GM18909 (cell line): Measurements from ENCODE around the gene RPS6KA4.
A peak's percentile ranks its signal among the peaks of the same experiment; 100 is the strongest.

Experiments used
- ATAC-seq: cut with Tn5 transposase; IDR thresholded peaks from one replicate; pipeline ENCODE4 v1.9.1; 2021; ENCODE audit warnings: mild to moderate bottlenecking; ENCODE audit not compliant: unreplicated experiment, poor library complexity

The RPS6KA4 gene

DNA sequence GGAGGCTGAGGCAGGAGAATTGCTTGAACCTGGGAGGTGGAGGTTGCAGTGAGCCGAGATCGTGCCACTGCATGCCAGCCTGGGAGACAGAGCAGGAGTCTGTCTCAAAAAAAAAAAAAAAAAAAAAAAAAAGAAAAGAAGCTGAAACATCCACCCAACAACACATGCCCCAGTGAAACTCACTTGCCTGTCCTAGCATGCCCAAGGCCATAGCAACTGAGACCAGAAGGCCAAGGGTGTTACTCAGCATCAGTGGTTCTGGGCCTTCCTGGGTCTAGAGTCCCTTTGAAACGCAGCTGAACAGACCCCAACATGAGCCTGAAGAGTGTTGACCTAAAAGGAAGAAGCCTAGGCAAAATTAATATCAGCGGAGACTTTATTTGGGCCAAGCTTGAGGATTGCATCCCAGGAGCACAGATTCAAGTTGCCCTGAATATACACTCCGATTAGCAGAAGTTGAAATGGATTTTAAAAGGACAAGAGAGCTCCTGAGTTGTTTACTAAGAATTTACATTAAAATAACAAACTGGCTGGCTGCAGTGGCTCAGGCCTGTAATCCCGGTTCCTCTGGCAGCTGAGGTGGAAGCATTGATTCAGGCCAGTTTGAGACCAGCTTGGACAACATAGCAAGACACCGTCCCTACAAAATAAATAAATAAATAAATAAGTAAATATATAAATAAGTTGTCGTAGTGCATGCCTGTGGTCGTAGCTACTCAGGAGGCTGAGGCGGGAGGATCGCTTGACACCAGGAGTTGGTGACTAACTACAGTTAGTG lies 34.1 kb upstream of the RPS6KA4 start:
- no peak for ATAC-seq

DNA sequence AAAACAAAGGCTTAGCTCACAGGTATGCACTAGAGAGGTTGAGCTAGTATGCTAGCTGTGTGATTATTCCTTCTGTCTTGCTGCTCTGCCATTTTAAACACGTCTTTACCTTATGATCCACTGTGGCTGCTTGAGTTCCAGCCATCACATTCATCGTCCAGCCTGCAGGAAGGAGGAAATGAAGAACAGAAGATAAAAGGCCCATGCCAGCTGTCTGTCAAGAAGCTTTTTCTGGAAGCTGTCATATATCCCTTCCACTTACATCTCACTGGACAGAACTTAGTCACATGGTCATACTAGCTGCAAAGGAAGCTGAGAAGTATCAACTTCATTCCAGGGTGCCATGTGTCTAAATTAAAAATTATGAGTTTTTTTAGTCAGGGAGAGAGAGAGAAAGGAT lies 31.6 kb upstream of the RPS6KA4 start:
- ATAC-seq = no peak

DNA sequence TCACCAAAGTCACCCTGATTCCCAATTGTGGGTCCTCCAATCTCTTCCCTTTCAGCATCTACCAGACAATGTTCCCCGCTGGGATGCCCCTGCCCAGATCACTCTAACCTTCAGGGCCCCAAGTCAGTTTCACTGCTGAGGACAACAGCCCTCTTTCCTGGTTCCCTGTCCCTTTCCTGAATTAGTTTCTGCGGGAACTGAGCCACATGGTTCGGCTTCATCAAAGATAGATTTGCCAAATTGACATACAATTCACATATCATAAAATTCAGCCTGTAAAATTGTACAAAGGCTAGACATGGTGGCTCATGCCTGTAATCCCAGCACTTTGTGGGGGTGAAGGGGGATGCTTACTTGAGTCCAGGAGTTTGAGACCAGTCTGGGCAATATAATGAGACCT lies 31.0 kb upstream of the RPS6KA4 start:
- ATAC-seq = no peak

DNA sequence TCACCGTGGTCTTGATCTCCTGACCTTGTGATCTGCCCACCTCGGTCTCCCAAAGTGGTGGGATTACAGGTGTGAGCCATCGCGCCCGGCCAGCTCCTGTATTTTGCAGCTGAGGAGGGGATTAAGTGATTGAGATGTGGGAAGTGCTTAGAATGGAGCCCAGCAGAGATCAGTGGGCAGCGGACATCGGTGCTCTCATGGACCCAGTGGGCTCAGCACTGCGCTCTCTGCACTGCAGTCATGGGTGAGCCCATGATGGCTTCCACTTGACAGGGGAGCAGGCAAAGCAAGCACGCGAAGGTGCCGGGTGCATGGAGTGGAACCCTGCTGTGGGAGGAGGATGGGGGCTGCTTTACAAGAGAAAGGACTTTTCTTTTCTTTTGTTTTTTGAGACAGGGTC lies 28.1 kb upstream of the RPS6KA4 start:
- ATAC-seq = no peak

DNA sequence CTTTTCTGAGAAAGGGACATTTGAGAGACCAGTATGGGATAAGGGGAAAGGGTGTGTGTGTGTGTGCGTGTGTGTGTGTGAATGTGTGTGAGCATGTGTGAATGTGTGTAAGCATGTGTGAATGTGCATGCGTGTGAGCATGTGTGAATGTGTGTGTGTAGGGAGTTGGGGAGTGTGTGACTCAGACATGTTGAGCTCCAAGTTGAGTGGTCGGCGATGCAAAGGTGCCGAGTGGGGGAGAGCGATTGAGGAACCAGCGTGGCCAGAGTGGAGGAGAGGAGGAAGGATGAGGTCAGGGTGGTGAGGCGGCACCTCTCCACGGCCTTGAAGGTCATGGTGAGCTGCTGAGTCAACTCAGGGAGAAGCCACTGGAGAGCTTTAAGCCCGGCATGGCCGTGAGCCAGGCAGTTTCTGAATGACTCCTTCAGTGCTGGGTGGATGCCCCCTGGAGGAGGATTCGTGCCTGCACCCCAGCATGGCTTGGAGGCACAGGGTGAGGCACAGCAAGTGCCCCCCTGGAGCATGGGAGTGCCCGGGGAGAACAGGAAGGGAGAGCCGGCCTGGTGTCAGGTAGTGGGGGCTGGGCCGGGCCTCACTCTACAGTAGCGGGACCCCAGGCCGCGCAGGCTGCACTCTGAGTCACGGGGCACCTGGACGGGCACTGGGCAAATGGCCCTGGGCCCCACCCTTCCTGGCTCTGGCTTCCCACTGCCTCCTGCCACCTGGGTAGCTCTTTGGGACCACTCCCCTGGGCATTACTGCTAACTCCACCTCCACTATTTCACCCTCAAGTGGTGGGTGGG lies 27.2 kb upstream of the RPS6KA4 start:
- peak; percentile 48 for ATAC-seq

DNA sequence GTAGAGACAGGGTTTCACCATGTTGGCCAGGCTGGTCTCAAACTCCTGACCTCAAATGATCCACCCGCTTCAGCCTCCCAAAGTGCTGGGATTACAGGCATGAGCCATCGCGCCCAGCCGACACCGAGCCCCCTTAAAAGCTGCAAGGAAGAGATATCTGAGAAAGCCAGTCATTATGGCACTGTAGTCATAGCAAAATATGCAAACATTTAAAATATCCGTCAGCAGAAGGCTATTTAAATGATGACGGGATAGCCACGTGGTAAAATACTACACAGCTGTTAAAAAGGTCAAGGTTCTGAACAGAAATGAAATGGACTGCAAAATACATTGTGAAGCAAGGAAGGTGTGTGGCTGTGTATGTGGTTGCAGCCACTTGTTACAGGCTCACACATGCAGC lies 25.4 kb upstream of the RPS6KA4 start:
- no peak for ATAC-seq

DNA sequence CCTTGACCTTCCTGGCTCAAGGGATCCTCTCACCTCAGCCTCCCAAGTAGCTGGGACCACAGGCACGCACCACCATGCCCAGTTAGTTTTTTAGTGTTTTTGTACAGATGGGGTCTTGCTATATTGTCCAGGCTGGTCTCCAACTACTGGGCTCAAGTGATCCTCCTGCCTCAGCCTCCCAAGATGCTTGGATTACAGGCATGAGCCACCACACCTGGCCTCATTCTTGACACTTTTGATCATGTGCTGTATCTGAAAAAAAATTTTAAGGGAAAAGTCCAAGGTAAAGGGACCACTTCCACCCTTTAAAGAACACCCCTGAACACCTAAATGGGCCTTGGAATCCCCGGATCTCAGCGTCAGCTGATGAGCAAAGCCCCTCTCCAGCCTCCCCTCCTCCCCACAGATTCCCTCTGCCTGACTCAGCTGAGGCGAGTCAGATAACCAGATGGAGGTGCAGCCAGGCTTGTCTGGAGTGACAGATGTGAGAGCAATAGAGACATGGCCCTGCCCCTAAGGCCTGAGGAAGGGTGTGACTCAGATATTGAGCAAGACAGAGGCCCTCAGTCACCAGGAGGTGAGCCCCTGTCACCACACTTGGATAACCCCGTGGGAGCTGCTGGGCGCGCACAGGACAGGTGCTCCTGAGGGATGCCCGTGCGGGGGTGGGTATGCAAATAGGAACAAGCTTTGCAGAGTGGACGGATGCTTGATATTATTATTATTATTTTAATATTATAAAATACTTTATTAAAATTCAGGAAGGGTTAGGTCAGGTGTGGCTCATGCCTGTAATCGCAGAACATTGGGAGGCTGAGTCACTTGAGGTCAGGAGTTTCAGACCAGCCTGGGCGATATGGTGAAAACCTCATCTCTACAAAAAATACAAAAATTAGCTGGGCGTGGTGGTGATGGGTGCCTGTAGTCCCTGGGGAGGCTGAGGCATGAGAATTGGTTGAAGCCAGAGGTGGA lies 23.9 kb upstream of the RPS6KA4 start:
- peak; percentile 81 for ATAC-seq

DNA sequence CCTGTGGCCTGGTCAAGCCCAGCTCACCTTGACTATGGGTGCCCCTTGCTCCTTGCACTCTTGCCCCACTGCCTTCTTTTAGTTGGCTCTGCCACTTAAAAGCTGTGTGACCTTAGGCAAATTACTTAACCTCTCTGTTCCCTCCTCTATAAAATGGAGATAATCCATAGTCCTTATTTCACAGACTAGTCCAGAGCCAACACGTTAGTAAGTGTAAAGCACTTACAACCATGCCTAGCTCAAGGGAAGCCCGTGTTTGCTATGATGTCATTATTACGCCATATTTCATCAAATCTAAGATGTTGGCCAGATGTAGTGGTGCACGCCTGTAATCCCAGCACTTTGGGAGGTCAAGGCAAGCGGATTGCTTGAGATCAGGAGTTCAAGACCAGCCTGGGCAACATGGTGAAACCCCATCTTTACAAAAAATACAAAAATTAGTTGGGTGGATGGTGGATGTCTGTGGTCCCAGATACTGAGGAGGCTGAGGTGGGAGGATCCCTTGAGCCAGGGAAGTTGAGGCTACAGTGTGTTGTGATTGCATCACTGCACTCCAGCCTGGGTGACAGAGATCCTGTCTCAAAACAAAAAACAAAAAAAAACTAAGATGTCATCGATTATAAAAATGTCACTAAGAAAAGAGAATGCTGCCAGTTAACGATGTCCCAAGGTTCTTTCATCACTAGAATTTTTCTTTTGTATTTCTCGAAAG lies 21.3 kb upstream of the RPS6KA4 start:
- no peak for ATAC-seq

DNA sequence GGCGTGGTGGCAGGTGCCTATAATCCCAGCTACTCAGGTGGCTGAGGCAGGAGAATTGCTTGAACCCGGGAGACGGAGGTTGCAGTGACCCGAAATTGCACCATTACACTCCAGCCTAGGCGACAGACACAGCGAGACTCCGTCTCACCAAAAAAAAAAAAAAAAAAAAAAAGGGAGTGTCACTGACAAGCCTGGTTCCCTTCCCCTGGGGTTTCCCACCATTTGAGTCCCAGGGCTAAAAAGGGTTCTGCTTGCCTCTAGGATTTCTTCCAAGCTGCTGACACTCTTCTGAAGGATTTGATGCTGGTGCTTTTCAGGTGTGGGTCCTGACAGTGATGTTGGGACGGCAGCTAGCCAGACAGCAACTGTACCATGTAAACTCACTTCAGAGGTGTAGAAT lies 20.2 kb upstream of the RPS6KA4 start:
- ATAC-seq = no peak

DNA sequence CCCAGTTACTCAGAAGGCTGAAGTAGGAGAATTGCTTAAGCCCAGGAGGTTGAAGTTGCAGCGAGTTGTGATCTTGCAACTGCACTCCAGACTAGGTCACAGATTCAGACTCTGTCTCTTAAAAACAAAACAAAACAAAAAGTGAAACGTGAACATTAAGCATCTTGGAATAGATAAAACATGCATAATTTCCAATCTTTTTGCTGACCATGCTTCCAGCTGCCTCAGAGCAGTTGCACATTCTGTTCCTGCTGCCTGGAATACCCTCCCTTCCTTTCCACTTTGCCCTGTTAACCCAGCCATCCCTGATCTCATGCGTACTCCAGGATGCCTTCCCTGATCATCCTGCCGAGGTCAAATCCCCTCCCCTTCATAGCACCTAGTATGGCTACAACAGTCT lies 19.7 kb upstream of the RPS6KA4 start:
- no peak for ATAC-seq

DNA sequence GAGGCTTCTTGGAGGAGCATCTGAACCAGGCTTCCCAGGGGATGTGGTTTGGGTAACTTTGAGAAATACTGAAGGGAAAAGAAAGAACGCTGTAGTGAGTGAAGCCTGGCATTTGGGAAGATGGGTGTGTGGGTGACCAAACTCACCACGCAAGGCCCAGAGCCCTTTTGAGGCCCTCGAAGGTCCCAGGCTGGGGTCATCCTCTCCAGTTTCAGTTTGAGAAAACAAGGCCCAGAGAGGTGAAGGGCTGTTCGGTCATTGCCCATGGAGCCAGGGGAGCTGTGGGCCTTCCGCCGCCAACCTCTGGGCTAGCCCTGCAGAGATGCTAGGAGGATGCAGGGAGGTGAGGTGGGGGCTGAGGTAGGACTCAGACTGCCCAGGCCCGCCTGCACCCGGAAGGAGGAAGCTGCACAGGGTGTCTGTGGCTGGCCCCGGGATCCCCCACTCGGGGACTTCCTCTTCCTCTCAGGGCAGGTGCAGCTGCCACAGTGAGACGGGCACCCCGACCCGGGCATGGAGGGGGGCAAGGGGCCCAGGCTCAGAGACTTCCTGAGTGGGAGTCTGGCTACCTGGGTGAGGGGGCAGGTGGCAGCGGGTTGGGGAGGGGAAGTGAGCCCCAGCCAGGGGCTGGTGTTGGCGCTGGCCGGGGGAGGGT lies 19.1 kb upstream of the RPS6KA4 start, which contains the start of gene CCDC88B:
Gene CCDC88B (plus strand): TSS at position 451 of the 655 bp plus-strand sequence. CDS start 63 bp downstream, at position 514.
- ATAC-seq = peak; percentile 52

DNA sequence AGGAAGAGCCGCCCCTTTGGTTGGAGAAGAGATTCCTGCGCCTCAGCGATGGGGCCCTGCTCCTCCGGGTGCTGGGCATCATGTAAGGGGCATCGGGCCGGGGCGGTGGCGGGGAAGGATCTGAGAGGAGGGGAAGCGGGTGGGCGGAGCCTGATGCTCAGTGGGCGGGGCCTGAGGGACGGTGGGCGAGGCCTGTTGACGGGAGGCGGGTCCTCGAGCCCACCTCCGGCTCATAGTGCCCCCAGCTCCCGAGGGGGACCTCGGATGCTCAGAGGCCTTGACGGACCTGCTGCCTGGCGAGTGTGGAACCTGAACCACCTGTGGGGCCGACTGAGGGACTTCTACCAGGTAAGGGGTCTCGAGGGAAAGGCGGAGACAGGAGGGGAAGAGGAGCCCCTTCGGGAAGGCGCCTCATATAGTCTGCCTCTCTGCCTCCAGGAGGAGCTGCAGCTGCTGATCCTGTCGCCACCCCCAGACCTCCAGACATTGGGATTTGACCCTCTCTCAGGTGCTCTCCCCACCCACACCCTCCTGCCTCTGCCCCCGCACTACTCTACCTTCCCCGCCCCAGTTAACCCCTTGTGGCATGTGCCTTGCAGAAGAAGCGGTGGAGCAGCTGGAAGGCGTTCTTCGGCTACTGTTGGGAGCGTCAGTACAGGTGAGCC lies 18.2 kb upstream of the RPS6KA4 start:
- no peak for ATAC-seq

DNA sequence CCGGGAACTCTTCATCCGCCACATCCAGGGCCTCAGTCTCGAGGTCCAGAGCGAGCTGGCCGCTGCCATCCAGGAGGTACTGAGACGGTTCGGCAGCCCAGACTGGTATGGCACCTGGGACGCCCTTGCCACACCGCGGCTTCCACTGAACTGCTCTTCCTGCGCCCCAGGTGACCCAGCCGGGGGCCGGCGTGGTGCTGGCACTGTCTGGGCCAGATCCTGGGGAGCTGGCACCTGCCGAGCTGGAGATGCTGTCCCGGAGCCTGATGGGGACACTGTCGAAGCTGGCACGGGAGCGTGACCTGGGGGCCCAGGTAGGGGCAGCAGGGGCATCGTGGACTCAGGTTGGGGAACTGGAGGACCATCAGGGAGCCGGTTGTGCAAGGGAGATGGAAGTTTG lies 17.5 kb upstream of the RPS6KA4 start:
- no peak for ATAC-seq

DNA sequence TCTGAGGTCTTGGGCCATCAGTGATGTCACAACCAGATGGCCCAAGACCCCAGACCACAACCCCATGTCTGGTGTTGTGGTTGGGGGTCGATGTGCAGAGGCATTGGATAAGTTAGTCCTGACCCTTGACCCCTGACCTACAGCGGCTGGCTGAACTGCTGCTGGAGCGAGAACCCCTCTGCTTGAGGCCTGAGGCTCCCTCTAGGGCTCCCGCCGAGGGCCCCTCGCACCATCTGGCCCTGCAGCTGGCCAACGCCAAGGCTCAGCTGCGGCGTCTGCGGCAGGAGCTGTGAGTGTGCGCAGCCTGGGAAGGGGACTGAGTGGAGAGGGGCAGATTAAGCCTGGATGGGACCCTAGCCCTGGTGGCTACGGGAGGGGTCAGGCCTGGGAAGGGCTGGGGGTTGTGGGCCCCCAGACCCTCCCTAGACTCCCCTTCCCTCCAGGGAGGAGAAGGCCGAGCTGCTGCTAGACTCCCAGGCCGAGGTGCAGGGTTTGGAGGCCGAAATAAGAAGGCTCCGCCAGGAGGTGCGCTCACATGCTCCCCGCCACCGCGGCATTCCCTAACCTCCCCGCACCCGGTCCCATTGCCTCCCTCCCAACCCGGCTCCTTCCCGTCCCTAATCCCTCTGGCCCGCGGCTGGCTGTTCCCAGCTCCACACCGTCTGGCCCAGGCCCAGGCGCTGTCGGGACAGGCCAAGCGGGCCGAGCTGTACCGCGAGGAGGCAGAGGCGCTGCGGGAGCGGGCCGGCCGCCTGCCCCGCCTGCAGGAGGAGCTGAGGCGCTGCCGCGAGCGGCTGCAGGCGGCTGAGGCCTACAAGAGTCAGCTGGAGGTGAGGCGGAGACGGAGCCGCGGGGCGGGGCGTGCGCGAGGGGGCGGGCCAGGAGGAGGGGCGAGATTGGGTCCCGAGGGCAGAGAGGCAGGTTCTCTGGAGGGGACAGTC lies 16.8 kb upstream of the RPS6KA4 start:
- ATAC-seq = no peak

DNA sequence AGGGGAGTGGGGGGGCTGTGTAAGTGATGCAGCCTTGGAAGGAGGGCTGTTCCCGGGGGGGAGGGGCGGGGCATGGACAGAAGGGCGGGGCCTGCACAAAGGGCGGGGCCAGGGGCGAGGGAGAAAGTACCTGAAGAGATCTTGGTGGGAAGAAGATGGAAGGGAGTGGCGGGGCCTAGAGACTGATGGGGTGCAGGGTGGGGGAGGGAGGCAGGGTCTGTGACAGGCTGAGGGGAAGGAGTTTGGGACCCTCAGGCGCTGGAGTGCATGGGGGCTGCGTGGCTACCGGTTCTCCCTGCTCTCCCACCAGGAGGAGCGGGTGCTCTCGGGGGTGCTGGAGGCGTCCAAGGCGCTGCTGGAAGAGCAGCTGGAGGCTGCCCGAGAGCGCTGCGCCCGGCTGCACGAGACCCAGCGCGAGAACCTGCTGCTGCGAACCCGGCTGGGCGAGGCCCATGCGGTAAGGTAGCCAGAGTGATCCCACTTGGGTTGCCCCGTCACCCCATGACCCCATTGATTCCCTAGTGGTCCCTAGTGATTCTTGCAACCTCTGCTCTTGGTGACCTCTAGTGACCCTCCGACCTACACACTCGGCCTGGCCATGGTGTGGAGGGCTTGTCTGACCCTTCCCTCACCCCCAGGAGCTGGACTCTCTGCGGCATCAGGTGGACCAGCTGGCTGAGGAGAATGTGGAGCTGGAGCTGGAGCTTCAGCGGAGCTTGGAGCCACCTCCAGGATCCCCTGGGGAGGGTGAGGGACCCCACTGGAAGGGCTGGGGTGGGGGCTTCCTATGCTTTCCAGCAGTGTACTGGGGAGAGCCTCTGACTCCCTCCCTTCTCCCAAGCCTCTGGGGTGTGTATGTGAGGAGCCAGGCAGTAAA lies 15.9 kb upstream of the RPS6KA4 start:
- no peak for ATAC-seq

DNA sequence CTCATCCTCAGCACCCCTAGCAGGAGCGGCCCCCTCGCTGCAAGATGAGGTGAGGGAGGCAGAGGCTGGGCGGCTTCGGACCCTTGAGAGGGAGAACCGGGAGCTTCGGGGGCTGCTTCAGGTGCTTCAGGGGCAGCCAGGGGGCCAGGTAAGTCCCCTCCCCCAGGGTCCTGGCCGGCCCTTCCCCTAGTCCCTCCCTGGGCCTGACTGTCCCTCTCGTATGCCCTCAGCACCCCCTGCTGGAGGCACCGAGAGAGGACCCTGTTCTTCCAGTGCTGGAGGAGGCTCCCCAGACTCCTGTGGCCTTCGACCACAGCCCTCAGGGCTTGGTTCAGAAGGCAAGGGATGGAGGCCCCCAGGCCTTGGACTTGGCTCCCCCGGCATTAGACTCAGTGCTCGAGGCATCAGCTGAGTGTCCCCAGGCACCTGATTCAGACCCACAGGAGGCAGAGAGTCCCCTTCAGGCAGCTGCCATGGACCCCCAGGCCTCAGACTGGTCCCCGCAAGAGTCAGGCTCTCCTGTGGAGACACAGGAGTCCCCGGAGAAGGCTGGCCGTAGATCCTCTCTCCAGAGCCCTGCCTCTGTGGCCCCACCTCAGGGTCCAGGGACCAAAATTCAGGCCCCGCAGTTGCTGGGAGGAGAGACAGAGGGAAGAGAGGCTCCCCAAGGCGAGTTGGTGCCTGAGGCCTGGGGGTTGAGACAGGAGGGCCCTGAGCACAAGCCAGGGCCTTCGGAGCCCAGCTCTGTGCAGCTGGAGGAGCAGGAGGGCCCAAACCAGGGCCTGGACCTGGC lies 15.0 kb upstream of the RPS6KA4 start:
- no peak for ATAC-seq
